NCI-H1417 treated with DMSO at 0.1 percent for 48 hours (cell line): Measurements from ENCODE around the gene CD4.

Experiments
- DNase-seq: peaks from one replicate; lab custom pipeline; 2025; lab: John Stamatoyannopoulos, UW

CD4 gene

GRCh38 chr12:6765634-6766581, 23.4 kb upstream of the CD4 start, which contains the start of gene PTMS:
Gene PTMS, plus strand, starts transcription at chr12:6766363. Its CDS starts 343 bp downstream, at chr12:6766706.
- peak; percentile 65 for DNase-seq

DNA sequence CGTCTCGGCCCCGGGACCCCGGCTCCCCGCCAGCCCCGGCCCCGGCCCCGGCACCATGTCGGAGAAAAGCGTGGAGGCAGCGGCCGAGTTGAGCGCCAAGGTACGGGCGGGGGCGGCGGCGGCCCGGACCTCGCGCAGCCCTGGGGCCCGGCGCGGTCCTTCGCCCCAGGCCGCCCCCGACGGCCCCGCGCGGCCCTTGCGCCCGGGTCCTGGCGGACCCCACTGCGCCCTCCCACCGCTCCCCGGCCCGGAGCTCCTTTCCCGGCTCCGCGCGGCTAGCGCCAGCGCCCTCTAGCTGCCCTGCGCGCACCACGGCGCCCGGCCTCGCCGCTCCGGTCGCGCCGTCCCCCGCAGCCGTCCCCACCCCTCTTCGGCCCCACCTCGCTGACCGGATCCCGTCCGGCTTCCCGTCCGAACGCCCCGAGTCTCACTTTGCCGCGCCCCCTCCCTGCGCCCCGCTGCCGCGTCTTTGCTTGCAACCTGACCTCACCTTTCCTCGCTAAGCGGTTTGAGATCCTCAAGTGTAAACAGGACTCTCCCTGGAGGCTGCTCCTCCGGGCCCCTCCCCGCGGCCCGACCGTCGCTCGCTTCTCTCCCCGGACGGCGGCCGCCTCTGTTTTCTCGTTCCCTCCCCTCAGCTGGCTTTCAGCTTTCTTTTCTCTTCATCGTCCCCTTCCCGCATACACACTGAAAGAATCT, 22.5 kb upstream of the CD4 start:
- peak; percentile 11 for DNase-seq

DNA sequence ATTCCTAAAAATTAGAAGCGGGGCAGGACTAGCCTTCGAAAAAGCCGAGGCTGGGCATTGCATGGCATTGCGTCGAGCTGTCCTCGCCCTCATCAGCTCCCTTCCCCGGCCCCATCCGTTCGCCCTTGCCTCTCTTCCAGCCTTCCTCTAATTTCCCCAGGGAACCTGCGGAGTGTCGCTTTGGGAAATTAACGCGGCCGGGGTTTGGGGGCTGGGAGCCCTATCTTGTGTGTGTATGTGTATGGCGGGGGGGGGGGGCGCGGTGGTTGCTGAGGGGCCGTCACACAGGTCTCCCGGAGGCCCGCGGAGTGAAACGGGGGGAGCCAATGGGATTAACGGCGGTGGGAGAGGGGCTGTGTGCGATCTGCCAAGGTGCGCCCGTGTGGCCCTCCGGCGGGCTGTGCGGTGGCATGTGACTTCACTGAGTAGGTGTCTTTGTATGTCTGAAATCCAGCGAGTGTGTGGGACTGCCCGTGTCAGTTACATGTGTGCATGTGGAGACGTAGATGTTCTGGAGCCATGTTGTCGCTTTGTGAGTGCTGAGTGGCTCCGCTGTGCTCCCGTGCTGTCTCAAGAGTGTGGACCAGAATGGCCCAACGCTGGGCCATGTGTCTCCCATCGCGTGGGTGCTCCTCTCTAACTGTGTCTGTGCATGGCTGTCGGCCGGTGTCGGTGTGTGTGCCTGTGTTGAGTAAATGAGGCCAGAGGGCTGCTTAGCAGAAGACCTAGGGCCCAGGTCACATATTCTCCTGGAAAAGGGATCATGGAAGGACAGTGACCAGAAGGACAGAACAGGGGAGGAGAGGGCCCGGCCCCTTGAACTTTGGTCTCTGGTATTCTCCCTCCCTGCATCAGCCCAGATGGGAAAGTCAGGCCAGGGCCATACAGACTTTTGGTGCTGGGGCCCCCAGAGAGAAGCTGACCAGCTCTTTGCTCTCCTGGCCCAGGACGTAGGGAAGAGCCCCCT, 21.7 kb upstream of the CD4 start:
- DNase-seq = no peak

- no peak for DNase-seq
These were observed 20.9 kb upstream of the CD4 start for GRCh38 chr12:6768437-6768914.

DNA sequence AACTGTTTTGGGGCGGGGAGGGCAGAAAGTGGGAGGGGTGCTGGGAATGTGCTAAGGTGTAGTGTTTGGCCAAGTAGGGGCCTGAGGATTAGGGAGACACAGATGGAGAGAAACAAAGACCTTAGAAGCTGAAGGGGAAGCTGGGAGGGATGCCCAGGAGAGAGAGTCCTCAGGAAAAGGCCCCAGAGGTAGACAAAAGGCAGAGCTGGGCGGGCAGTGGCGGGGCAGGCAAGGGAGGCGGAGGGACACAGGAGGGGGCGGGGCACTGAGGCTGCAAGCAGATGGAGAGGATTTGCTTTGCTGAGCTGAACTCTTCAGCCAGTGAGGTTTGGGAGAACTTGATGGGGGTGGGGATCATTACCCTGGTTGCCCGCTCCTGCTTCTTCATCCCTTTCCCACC, 20.3 kb upstream of the CD4 start:
- no peak for DNase-seq

DNA sequence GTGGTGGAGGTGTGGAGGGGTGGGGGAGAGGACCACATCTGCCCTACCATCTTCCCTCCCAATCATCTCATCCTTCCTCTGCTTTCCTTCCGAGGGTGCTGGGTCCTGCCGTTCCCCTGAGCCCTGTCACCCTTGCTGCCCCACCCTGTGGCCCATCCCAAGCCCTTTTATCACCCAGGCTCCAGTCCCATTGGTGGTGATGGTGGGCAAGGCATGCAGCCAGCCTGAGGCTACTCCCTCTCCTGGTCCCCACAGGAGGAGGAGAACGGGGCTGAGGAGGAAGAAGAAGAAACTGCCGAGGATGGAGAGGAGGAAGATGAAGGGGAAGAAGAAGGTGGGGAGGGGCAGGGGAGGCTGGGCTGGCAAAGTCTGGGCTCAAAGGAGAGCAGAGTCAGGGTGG, 19.7 kb upstream of the CD4 start:
- no peak for DNase-seq

DNA sequence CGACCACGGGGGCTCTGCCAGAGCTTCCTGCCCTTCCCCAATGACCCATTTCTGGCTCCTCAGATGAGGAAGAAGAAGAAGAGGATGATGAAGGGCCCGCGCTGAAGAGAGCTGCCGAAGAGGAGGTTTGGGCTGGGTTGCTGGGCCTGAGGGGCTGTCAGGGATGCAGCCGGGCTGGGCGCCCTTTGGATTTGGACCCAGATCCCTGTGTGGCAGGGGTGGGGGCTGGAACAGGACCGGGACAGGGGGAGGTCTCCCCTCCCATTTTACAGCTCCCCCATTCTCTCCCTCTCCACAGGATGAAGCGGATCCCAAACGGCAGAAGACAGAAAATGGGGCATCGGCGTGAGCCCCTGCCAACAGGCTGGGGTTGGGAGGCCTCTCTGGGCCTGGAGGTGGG, 19.2 kb upstream of the CD4 start:
- no peak for DNase-seq

DNA sequence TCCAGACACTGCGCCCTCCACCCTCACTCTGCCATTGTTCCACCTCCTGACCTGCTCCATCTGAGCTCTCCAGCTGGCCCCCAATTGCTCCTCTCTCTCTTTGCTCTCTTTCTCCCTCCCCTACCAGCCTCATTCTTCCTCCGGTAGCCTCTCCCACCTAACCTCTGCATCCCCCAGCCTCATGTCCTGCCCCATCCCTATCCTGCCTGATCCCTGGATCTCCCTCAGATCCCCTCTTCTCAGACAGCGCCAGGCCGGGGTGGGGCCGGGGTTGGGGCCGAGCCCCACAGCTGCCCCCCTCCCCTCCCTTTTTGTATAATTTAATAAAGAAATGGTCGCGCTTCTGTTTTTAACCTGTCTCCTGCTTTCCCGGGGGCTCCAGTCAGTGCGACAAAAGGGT, 18.7 kb upstream of the CD4 start:
- DNase-seq = no peak

- DNase-seq = no peak
These were observed 18.2 kb upstream of the CD4 start for GRCh38 chr12:6771091-6771495.

DNA sequence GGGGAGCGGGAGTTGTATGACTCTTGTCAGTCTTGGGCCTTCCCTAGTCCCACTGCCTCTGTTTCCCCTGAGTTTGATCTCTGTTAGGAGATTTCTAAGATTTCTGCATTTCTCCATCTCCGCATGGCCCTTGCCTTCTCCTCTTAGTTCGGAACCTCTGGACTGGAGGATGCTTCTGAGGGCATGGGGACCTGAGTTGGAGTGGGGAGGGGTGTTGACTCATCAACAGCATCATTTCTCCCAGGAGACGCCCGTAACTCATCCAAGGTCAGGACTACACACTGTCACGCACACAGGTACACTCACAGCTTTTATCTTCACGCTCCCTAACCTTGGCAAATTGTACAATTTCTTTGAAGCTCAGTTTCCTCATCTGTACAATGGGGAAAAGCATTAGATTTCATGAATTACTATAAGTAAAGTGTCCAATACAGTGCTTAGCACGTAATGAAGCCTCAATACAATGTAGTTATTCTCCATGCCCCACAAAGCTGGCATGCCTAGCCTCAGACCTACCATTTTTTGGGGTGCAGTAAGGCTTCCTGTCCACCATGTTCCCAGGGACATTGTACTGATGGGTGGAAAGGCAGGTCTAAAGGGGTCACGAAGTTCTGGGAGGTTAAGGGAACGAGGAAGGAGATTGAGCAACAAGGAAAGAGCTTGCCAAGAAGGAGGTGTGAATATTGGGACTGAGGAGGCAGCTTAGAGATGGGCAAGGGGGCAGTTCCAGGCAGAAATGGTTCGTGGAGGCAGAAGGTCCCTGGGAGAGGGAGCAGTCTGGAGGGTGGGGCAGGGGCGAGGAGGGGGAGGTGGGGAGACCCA, 17.6 kb upstream of the CD4 start:
- no peak for DNase-seq

GRCh38 chr12:6772331-6772695, 17.0 kb upstream of the CD4 start, which contains the start of gene LAG3:
Gene LAG3, plus strand, starts transcription at chr12:6772520. Its CDS starts 333 bp downstream, at chr12:6772853.
- DNase-seq = no peak

DNA sequence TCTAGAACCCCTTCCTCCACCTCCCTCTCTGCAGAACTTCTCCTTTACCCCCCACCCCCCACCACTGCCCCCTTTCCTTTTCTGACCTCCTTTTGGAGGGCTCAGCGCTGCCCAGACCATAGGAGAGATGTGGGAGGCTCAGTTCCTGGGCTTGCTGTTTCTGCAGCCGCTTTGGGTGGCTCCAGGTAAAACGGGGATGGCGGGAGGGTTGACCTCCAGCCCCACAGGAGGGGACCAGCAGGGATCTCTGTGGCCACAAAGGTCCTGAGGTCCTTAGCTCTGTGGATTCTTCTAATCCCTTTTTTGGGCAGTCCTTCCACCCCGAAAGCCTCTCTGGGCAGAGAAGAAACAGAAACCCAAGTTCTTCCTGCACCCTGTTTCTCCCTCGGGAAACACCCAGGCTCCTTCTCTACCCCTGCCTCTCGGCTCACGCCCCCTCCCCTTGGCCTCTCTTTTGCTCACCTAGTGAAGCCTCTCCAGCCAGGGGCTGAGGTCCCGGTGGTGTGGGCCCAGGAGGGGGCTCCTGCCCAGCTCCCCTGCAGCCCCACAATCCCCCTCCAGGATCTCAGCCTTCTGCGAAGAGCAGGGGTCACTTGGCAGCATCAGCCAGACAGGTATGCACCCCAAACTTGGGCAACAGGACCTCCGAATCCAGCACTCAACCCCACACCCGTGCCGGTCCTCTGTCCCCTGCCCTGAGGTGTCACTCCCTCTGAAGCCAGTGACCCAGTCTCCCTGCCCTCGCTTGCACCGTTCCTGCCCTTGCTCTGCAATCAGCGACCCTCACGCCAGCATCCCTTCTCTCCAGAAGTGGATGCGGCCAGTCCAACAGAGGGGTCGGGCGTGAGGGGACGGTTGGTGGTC, 16.4 kb upstream of the CD4 start:
- DNase-seq = no peak

- DNase-seq = no peak
These were observed 15.6 kb upstream of the CD4 start for GRCh38 chr12:6773590-6774351.

DNA sequence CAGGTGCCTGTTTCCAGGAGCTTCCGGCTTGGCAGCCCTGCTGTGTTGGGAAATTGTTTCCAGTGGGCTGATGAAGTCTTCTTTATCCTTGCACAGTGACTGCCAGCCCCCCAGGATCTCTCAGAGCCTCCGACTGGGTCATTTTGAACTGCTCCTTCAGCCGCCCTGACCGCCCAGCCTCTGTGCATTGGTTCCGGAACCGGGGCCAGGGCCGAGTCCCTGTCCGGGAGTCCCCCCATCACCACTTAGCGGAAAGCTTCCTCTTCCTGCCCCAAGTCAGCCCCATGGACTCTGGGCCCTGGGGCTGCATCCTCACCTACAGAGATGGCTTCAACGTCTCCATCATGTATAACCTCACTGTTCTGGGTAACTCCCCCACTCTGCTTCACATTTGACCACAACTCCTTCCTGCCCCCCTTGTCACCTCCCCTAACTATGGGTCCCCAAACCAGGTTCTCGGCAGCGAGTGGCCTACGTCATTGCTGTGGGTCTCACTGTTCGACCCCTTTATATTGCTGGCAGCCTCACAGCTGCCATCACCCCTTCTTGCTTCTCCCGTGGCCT, 14.7 kb upstream of the CD4 start:
- DNase-seq = no peak

- no peak for DNase-seq
These were observed 13.8 kb upstream of the CD4 start for GRCh38 chr12:6775185-6776174.

GRCh38 chr12:6777386-6777785, 11.9 kb upstream of the CD4 start:
- DNase-seq = no peak

GRCh38 chr12:6778217-6778573, 11.1 kb upstream of the CD4 start:
- DNase-seq = no peak
